ENCODE measurements around the gene CRYBA1.

DNA sequence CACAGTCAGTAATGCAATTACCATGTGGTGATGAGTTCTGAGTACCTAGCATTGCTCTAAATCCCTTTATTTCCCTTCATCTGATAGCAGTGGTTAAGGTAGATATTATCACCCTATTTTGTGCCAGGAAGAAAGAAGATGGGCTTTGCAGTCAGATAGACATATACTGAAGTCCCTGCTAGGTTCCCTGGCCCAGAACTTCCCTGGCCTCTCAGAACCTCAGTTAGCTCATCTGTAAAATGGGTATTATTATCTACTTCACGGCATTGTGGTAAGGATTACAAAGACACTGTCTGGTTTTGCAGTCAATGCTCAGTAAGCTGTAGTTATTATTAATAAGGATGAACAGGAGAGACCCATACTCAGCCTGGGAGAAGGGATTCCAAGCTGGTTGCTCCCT is 4.6 kb upstream of the CRYBA1 start:
- TF ChIP-seq, protein P1, sequence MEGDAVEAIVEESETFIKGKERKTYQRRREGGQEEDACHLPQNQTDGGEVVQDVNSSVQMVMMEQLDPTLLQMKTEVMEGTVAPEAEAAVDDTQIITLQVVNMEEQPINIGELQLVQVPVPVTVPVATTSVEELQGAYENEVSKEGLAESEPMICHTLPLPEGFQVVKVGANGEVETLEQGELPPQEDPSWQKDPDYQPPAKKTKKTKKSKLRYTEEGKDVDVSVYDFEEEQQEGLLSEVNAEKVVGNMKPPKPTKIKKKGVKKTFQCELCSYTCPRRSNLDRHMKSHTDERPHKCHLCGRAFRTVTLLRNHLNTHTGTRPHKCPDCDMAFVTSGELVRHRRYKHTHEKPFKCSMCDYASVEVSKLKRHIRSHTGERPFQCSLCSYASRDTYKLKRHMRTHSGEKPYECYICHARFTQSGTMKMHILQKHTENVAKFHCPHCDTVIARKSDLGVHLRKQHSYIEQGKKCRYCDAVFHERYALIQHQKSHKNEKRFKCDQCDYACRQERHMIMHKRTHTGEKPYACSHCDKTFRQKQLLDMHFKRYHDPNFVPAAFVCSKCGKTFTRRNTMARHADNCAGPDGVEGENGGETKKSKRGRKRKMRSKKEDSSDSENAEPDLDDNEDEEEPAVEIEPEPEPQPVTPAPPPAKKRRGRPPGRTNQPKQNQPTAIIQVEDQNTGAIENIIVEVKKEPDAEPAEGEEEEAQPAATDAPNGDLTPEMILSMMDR (IDR thresholded peaks at IDR 0.05) = no peak
- TF ChIP-seq POLR2A (IDR thresholded peaks at IDR 0.05) = no peak
- TF ChIP-seq POLR2AphosphoS5 (IDR thresholded peaks at IDR 0.05) = no peak
